ENCODE measurements around the gene PAM. TPM values are rescaled to one million over a fixed set of nuclear protein-coding genes. Genes with fewer than 3 reads are reported as not detected.

PAM gene
- total and polyA plus RNA-seq, 2 of the 8 experiments (the other 6 are each of a cell fraction or from before 2014, with no cell fraction given): 30.4 to 67.8 TPM

- no peak for TF ChIP-seq CHD7 (IDR thresholded peaks at IDR 0.05; ENCODE audit: insufficient replicate concordance, low read length)
- no peak for TF ChIP-seq NRF1 (IDR thresholded peaks at IDR 0.05; ENCODE audit: low read depth, low read length)
- TF ChIP-seq CTBP2 (IDR thresholded peaks at IDR 0.05; ENCODE audit: borderline replicate concordance, insufficient read depth, insufficient read length, low read length): no peak
Measured at GRCh38 chr5:102932781-102933180, 177.7 kb downstream of the PAM start (continued).

All from H1 (cell line).